GM23338 (cell line): ENCODE data around the gene KLHL7.

Experiments
- CREB1 ChIP-seq: fragments of 250-450 bp; sonication (Bioruptor Pico); IDR thresholded peaks from 2 replicates; pipeline ENCODE4 v1.5.0; 2020; ENCODE audit warnings: low read depth, mild to moderate bottlenecking, moderate library complexity
- JUNB ChIP-seq: IDR thresholded peaks from one replicate; pipeline ENCODE4 v1.6.1; 2016; ENCODE audit warnings: antibody characterized with exemption; ENCODE audit not compliant: unreplicated experiment
- TF ChIP-seq, protein P1 (sequence below), 2 experiments: fragments of 200-600 bp in 1 of 2; sonication (generic) in 1 of 2; conservative IDR thresholded peaks; 2 replicates each; pipeline versions ENCODE4 v1.5.1 to v1.6.1; 2016 to 2017; ENCODE audit warnings: antibody characterized with exemption in 2 of 2, low read depth in 2 of 2, mild to moderate bottlenecking in 2 of 2, moderate library complexity in 1 of 2

- TF ChIP-seq, protein P1, sequence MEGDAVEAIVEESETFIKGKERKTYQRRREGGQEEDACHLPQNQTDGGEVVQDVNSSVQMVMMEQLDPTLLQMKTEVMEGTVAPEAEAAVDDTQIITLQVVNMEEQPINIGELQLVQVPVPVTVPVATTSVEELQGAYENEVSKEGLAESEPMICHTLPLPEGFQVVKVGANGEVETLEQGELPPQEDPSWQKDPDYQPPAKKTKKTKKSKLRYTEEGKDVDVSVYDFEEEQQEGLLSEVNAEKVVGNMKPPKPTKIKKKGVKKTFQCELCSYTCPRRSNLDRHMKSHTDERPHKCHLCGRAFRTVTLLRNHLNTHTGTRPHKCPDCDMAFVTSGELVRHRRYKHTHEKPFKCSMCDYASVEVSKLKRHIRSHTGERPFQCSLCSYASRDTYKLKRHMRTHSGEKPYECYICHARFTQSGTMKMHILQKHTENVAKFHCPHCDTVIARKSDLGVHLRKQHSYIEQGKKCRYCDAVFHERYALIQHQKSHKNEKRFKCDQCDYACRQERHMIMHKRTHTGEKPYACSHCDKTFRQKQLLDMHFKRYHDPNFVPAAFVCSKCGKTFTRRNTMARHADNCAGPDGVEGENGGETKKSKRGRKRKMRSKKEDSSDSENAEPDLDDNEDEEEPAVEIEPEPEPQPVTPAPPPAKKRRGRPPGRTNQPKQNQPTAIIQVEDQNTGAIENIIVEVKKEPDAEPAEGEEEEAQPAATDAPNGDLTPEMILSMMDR (conservative IDR thresholded peaks at IDR 0.05; ENCODE audit: low read depth in 2 of 2), result no peak
- TF ChIP-seq CREB1 (CRISPR knock-in tag) (no peak), JUNB (no peak)
Observed at GRCh38 chr7:23105086-23105643, 420 bp upstream of the KLHL7 start.
